IMR-90 (cell line): ENCODE data around the gene CFAP206.

Experiments
- CEBPB ChIP-seq: IDR thresholded peaks from 2 replicates; pipeline ENCODE4 v1.6.1; 2012; ENCODE audit warnings: low read depth, low read length, improper control_type of control experiment
- CHD1 ChIP-seq: IDR thresholded peaks from 2 replicates; pipeline ENCODE4 v1.6.1; 2012; ENCODE audit warnings: low read depth, low read length, improper control_type of control experiment
- MAFK ChIP-seq: IDR thresholded peaks from 2 replicates; pipeline ENCODE4 v1.6.1; 2012; ENCODE audit warnings: low read depth, low read length, improper control_type of control experiment
- NFE2L2 ChIP-seq: fragments of 150-350 bp; IDR thresholded peaks from 2 replicates; pipeline ENCODE4 v1.6.1; 2016; ENCODE audit warnings: low read depth, mild to moderate bottlenecking, low read length
- POLR2A ChIP-seq: IDR thresholded peaks from 2 replicates; pipeline ENCODE4 v1.6.1; 2012; ENCODE audit warnings: mild to moderate bottlenecking, low read depth, low read length
- RAD21 ChIP-seq: IDR thresholded peaks from 2 replicates; pipeline ENCODE4 v1.6.1; 2012; ENCODE audit warnings: low read length, improper control_type of control experiment
- RCOR1 ChIP-seq: IDR thresholded peaks from 2 replicates; pipeline ENCODE4 v1.6.1; 2012; ENCODE audit warnings: mild to moderate bottlenecking, low read length, improper control_type of control experiment; ENCODE audit not compliant: insufficient replicate concordance
- SMC3 ChIP-seq: fragments of 150-350 bp; IDR thresholded peaks from 2 replicates; pipeline ENCODE4 v1.6.1; 2016; ENCODE audit warnings: low read depth, mild to moderate bottlenecking, antibody characterized with exemption, low read length, moderate library complexity
- TF ChIP-seq, protein P1 (sequence below): conservative IDR thresholded peaks from 2 replicates; pipeline ENCODE4 v1.5.1; 2012; ENCODE audit warnings: mild to moderate bottlenecking, low read depth, low read length, improper control_type of control experiment
- TF ChIP-seq, protein P2 (sequence below): fragments of 150-350 bp; IDR thresholded peaks from 2 replicates; pipeline ENCODE4 v1.6.1; 2017; ENCODE audit warnings: mild to moderate bottlenecking, antibody characterized with exemption, low read length, low read depth

DNA sequence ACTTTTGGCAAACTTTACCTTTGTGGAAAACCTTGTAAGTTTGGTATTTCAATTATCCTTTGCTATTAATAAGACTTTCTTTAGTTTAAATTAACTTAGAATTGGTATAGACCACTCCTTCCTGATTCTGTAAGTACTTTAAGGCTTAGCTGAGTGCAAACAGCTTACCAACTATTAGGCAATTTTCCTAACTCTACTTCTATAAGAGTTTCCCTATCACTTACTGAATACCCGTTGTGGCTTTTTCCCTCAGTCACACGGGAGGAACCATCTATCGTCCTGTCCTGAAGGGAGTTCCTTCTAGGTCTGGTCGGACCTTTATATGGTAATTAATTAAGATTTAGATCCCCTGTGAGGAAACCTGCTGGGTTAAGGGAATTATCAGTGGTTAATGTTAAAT, 74.6 kb downstream of the CFAP206 start:
- TF ChIP-seq RAD21 = no peak
- TF ChIP-seq CEBPB = no peak
- no peak for TF ChIP-seq POLR2A
- TF ChIP-seq, protein P1, sequence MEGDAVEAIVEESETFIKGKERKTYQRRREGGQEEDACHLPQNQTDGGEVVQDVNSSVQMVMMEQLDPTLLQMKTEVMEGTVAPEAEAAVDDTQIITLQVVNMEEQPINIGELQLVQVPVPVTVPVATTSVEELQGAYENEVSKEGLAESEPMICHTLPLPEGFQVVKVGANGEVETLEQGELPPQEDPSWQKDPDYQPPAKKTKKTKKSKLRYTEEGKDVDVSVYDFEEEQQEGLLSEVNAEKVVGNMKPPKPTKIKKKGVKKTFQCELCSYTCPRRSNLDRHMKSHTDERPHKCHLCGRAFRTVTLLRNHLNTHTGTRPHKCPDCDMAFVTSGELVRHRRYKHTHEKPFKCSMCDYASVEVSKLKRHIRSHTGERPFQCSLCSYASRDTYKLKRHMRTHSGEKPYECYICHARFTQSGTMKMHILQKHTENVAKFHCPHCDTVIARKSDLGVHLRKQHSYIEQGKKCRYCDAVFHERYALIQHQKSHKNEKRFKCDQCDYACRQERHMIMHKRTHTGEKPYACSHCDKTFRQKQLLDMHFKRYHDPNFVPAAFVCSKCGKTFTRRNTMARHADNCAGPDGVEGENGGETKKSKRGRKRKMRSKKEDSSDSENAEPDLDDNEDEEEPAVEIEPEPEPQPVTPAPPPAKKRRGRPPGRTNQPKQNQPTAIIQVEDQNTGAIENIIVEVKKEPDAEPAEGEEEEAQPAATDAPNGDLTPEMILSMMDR = no peak
- TF ChIP-seq CHD1 = no peak
- TF ChIP-seq, protein P2, sequence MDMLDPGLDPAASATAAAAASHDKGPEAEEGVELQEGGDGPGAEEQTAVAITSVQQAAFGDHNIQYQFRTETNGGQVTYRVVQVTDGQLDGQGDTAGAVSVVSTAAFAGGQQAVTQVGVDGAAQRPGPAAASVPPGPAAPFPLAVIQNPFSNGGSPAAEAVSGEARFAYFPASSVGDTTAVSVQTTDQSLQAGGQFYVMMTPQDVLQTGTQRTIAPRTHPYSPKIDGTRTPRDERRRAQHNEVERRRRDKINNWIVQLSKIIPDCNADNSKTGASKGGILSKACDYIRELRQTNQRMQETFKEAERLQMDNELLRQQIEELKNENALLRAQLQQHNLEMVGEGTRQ = no peak
- no peak for TF ChIP-seq NFE2L2
- no peak for TF ChIP-seq MAFK
- no peak for TF ChIP-seq RCOR1
- no peak for TF ChIP-seq SMC3
